Neural cell (in vitro differentiated cells): ENCODE data around the gene CATSPERB. TPM values are rescaled to one million over a fixed set of nuclear protein-coding genes. Genes with fewer than 3 reads are reported as not detected.
A peak's percentile ranks its signal among the peaks of the same experiment; 100 is the strongest.

Experiments used
- H2AFZ ChIP-seq: fragments of 200-600, 300-800 bp; sonication (generic), shearing (Covaris generic); 2 replicates; pipeline ENCODE4 v1.6.0; 2014; ENCODE audit warnings: low read depth, mild to moderate bottlenecking, antibody characterized with exemption, low read length, moderate library complexity
- H3F3A ChIP-seq: fragments of 200-600 bp; shearing (Covaris generic); 2 replicates; pipeline ENCODE4 v1.6.1; 2016; ENCODE audit warnings: mild to moderate bottlenecking, moderate library complexity, mixed read lengths, antibody characterized with exemption, low read length; ENCODE audit not compliant: insufficient read depth, poor library complexity, severe bottlenecking
- H3K27ac ChIP-seq: fragments of 200-600, 300-800 bp; sonication (generic), shearing (Covaris generic); 2 replicates; pipeline ENCODE4 v1.5.1; 2014; ENCODE audit warnings: mild to moderate bottlenecking, low read length, moderate library complexity
- H3K27me3 ChIP-seq: fragments of 300-800, 200-600 bp; sonication (generic), shearing (Covaris generic); 2 replicates; pipeline ENCODE4 v1.6.0; 2014; ENCODE audit warnings: mild to moderate bottlenecking, low read depth, low read length, moderate library complexity; ENCODE audit not compliant: insufficient read depth
- H3K36me3 ChIP-seq: fragments of 300-800, 200-600 bp; sonication (generic), shearing (Covaris generic); 2 replicates; pipeline ENCODE4 v1.5.1; 2014; ENCODE audit warnings: mild to moderate bottlenecking, antibody characterized with exemption, low read length, moderate library complexity; ENCODE audit not compliant: insufficient read depth
- H3K4me2 ChIP-seq: fragments of 300-800, 200-600 bp; sonication (generic), shearing (Covaris generic); 2 replicates; pipeline ENCODE4 v1.6.0; 2014; ENCODE audit warnings: mild to moderate bottlenecking, low read length
- H3K4me3 ChIP-seq: fragments of 300-800, 200-600 bp; sonication (generic), shearing (Covaris generic); 2 replicates; pipeline ENCODE4 v1.5.1; 2014; ENCODE audit warnings: mild to moderate bottlenecking, low read length, moderate library complexity
- H3K79me2 ChIP-seq: fragments of 200-600 bp; shearing (Covaris generic); replicated peaks from 2 replicates; pipeline ENCODE4 v1.6.0; 2014; ENCODE audit warnings: mild to moderate bottlenecking, low read length, moderate library complexity; ENCODE audit not compliant: insufficient read depth
- H3K9ac ChIP-seq: fragments of 300-800, 200-600 bp; sonication (generic), shearing (Covaris generic); 2 replicates; pipeline ENCODE4 v1.6.1; 2016; ENCODE audit warnings: mild to moderate bottlenecking, low read length, mixed read lengths
- H3K9me2 ChIP-seq: fragments of 200-600 bp; shearing (Covaris generic); 2 replicates; pipeline ENCODE4 v1.6.1; 2016; ENCODE audit warnings: mild to moderate bottlenecking, low read length, mixed read lengths; ENCODE audit not compliant: insufficient read depth
- H3K9me3 ChIP-seq: fragments of 200-600, 300-800 bp; sonication (generic), shearing (Covaris generic); 2 replicates; pipeline ENCODE4 v1.6.1; 2016; ENCODE audit warnings: mild to moderate bottlenecking, mixed run types, low read length, moderate library complexity, mixed read lengths
- H4K20me1 ChIP-seq: fragments of 200-600 bp; shearing (Covaris generic); 2 replicates; pipeline ENCODE4 v1.6.1; 2016; ENCODE audit warnings: mild to moderate bottlenecking, mixed run types; ENCODE audit not compliant: insufficient read depth
- EP300 ChIP-seq: fragments of 450-650 bp; conservative IDR thresholded peaks from 2 replicates; pipeline ENCODE4 v1.6.1; 2014; ENCODE audit warnings: antibody characterized with exemption, mild to moderate bottlenecking, moderate library complexity; ENCODE audit not compliant: poor library complexity, severe bottlenecking
- EZH2 ChIP-seq: fragments of 200-600, 300-800 bp; shearing (Covaris generic), sonication (generic); IDR thresholded peaks from 2 replicates; pipeline ENCODE4 v1.6.1; 2014; ENCODE audit warnings: antibody characterized with exemption, low read length, borderline replicate concordance, mild to moderate bottlenecking; ENCODE audit not compliant: insufficient read depth, poor library complexity, severe bottlenecking
- MXI1 ChIP-seq: fragments of 450-650 bp; conservative IDR thresholded peaks from 2 replicates; pipeline ENCODE4 v1.6.1; 2014; ENCODE audit warnings: antibody characterized with exemption, mild to moderate bottlenecking; ENCODE audit not compliant: poor library complexity, severe bottlenecking
- POLR2AphosphoS5 ChIP-seq: IDR thresholded peaks from 2 replicates; pipeline ENCODE4 v1.6.1; 2012
- RAD21 ChIP-seq: fragments of 450-650 bp; conservative IDR thresholded peaks from 2 replicates; pipeline ENCODE4 v1.6.1; 2014; ENCODE audit warnings: antibody characterized with exemption, mild to moderate bottlenecking, moderate library complexity
- SMC3 ChIP-seq: fragments of 450-650 bp; conservative IDR thresholded peaks from 2 replicates; pipeline ENCODE4 v1.6.1; 2014; ENCODE audit warnings: antibody characterized with exemption, mild to moderate bottlenecking, moderate library complexity; ENCODE audit not compliant: poor library complexity
- TAF1 ChIP-seq: IDR thresholded peaks from 2 replicates; pipeline ENCODE4 v1.6.1; 2012; ENCODE audit warnings: low read depth
- polyA plus RNA-seq: library from polyadenylated mRNA; depleted of rRNA; stranded (reverse); fragments of >200 nt; gene quantifications from 2 replicates; pipeline ENCODE4 v1.2.3, GENCODE V29; 2014
- TF ChIP-seq, protein P1 (sequence below): fragments of 450-650 bp; IDR thresholded peaks from 2 replicates; pipeline ENCODE4 v1.5.1; 2014; ENCODE audit warnings: antibody characterized with exemption, mild to moderate bottlenecking, moderate library complexity; ENCODE audit not compliant: poor library complexity, severe bottlenecking
- TF ChIP-seq, protein P2 (sequence below): IDR thresholded peaks from 2 replicates; pipeline ENCODE4 v1.6.1; 2012; ENCODE audit warnings: borderline replicate concordance

CATSPERB gene
- polyA plus RNA-seq, 1 donor from 2014 or later: not detected

DNA sequence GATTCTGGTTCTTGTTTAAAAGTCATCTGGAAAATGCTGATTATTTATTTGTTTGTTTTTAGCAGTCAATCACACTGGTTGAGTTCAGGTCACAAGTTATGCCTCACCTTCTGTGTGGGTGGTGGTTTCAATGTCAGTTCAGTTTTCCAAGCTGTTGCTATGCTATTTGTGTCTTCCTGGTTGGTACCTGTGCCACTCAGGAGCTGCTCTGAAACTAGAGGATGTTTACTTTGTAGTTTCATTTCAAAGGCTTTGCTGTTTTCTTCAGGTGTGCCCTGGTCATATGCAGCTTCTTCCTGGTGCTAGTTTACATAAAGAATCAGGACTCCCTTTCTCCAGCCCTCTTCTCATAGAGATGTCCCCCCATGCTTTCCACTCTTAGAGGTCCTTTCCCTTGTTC is 146.0 kb downstream of the CATSPERB start:
- Histone ChIP-seq H3K27ac (no peak overlapping the region), H3K36me3 (no peaks in the 10 kb centered on the region), H3K9ac (no peak overlapping the region), H3K4me2 (no peak overlapping the region), H2AFZ (no peak overlapping the region), H4K20me1 (no peaks in the 10 kb centered on the region), H3F3A (no peaks in the 10 kb centered on the region), H3K9me3 (no peaks in the 10 kb centered on the region), H3K4me3 (no peak overlapping the region), H3K9me2 (no peaks in the 10 kb centered on the region), H3K27me3 (no peaks in the 10 kb centered on the region), H3K79me2 (no peaks in the 10 kb centered on the region)
- TF ChIP-seq, protein P1, sequence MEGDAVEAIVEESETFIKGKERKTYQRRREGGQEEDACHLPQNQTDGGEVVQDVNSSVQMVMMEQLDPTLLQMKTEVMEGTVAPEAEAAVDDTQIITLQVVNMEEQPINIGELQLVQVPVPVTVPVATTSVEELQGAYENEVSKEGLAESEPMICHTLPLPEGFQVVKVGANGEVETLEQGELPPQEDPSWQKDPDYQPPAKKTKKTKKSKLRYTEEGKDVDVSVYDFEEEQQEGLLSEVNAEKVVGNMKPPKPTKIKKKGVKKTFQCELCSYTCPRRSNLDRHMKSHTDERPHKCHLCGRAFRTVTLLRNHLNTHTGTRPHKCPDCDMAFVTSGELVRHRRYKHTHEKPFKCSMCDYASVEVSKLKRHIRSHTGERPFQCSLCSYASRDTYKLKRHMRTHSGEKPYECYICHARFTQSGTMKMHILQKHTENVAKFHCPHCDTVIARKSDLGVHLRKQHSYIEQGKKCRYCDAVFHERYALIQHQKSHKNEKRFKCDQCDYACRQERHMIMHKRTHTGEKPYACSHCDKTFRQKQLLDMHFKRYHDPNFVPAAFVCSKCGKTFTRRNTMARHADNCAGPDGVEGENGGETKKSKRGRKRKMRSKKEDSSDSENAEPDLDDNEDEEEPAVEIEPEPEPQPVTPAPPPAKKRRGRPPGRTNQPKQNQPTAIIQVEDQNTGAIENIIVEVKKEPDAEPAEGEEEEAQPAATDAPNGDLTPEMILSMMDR: no peak
- TF ChIP-seq POLR2AphosphoS5: no peak
- no peak for TF ChIP-seq RAD21
- TF ChIP-seq EZH2: no peak

DNA sequence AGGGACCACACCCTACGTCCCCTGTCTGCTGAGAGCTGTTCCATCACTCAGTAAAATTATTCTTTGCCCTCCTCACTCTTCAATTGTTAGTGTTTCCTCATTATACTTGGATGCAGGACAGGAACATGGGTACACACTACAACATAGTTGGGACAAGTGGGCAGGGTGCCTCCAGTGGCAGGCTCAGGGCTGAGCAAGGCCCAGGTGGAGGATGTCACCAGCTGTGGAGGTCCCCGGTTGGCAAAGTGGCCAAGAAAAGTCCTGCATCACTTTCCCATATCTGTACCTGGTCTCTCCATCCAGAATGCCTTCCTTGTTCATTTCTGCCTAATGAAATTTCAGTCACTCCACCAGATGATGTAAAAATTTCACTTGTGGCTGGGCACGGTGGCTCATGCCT is 149.1 kb downstream of the CATSPERB start:
- no peaks in the 10 kb centered on the region for H3K36me3 ChIP-seq
- H2AFZ ChIP-seq: no peak overlapping the region
- H3K4me2 ChIP-seq: no peak overlapping the region
- H3K27me3 ChIP-seq: no peaks in the 10 kb centered on the region
- no peaks in the 10 kb centered on the region for H3K9me3 ChIP-seq
- H3K4me3 ChIP-seq: no peak overlapping the region
- H3K9me2 ChIP-seq: no peaks in the 10 kb centered on the region
- no peak overlapping the region for H3K27ac ChIP-seq
- no peaks in the 10 kb centered on the region for H3K79me2 ChIP-seq
- TF ChIP-seq TAF1 (no peak), SMC3 (no peak), MXI1 (no peak)
- no peaks in the 10 kb centered on the region for H4K20me1 ChIP-seq
- H3K9ac ChIP-seq: no peak overlapping the region
- no peaks in the 10 kb centered on the region for H3F3A ChIP-seq

DNA sequence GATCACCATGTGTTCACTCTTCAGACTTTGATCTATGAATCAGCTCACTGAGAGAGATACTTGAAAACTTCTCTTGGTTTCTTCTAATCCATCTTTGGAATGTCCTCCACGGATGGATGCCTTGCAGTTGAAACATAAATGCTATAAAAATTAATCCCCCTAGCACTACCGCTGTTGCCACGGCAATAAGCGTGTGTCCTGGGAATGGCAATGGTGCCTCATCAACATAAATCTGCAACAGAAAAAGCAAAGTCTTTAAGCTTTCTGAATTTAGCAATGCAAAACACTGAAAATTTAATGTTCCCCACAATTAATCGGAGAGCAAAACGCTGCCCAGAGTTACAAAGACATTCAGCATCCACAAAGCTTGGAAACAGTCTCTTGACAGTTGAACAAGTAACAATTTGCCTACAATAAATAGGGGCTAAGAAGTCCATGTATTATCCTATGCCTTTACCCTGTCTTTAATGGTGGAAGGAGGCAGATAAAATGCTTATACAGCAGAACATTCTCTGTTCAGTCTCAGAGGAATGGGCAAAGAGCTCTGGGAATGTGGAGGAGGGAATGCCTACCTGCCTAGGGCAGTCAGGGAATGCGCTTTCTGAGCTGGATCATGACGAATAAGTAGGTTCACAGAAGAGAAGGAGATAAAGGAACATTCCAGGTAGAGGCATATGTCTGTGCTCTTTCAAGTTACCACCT is 150.9 kb downstream of the CATSPERB start:
- no peaks in the 10 kb centered on the region for H3K79me2 ChIP-seq
- H3K9me2 ChIP-seq: no peaks in the 10 kb centered on the region
- no peaks in the 10 kb centered on the region for H3F3A ChIP-seq
- peak overlapping the region; percentile 77 for H3K27ac ChIP-seq
- H3K4me3 ChIP-seq: peak overlapping the region; percentile 51
- H3K27me3 ChIP-seq: no peaks in the 10 kb centered on the region
- H2AFZ ChIP-seq: peak overlapping the region; percentile 41
- peak overlapping the region; percentile 23 for H3K9ac ChIP-seq
- peak overlapping the region; percentile 5 for H3K4me2 ChIP-seq
- TF ChIP-seq POLR2AphosphoS5: no peak
- no peak for TF ChIP-seq EZH2
- TF ChIP-seq, protein P1: no peak
- no peak for TF ChIP-seq TAF1
- TF ChIP-seq, protein P2, sequence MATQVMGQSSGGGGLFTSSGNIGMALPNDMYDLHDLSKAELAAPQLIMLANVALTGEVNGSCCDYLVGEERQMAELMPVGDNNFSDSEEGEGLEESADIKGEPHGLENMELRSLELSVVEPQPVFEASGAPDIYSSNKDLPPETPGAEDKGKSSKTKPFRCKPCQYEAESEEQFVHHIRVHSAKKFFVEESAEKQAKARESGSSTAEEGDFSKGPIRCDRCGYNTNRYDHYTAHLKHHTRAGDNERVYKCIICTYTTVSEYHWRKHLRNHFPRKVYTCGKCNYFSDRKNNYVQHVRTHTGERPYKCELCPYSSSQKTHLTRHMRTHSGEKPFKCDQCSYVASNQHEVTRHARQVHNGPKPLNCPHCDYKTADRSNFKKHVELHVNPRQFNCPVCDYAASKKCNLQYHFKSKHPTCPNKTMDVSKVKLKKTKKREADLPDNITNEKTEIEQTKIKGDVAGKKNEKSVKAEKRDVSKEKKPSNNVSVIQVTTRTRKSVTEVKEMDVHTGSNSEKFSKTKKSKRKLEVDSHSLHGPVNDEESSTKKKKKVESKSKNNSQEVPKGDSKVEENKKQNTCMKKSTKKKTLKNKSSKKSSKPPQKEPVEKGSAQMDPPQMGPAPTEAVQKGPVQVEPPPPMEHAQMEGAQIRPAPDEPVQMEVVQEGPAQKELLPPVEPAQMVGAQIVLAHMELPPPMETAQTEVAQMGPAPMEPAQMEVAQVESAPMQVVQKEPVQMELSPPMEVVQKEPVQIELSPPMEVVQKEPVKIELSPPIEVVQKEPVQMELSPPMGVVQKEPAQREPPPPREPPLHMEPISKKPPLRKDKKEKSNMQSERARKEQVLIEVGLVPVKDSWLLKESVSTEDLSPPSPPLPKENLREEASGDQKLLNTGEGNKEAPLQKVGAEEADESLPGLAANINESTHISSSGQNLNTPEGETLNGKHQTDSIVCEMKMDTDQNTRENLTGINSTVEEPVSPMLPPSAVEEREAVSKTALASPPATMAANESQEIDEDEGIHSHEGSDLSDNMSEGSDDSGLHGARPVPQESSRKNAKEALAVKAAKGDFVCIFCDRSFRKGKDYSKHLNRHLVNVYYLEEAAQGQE: no peak
- TF ChIP-seq RAD21: no peak
- no peak for TF ChIP-seq EP300
- no peak for TF ChIP-seq MXI1
- TF ChIP-seq SMC3: no peak
- no peaks in the 10 kb centered on the region for H3K9me3 ChIP-seq
- H3K36me3 ChIP-seq: no peaks in the 10 kb centered on the region
- H4K20me1 ChIP-seq: no peaks in the 10 kb centered on the region
